Suppressor macrophage treated with lipopolysaccharide for 1 hour (primary cell): ENCODE results near the gene HSPA1L.

Experiments
- DNase-seq, 3 donors: peaks; one replicate each; pipeline ENCODE4 v3.0.0-alpha.2; 2020 to 2022

The HSPA1L gene

GRCh38 chr6:31781244-31782125 lies 33.6 kb downstream of the HSPA1L start:
- no peak for DNase-seq

DNA sequence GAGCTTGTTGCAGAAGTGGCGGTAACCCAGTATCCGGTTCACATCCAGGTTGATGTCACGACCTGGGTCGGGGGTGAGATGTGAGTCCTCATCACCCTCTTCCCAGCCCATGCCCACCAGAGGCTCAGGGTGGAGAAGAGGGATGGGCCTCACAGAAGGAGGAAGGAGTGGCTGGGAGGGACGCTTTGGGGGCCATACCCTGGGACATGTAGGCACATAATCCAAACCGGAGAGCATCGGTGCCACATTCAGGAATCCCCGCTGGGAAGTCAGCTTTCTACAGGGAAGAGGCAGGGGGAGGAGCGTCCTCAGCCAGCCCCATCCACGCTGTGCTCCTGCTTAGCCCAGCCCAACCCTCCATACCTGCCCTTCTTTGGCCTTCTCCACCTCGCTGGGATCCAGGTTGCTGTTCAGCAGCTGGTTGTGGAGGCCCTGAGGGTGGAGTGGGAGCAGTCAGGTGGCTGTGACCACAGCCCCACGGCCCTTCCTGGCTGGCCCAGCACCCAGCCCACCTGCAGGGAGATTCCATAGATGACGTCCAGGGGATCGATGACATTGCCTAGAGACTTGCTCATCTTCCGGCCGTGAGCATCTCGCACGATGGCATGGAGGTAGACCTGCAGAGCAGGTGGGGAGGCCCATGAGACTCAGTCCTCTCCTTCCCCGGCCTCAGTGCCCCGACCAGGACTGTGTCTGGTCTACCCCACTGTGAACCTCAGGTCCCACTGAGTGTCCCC lies 34.4 kb downstream of the HSPA1L start:
- no peak for DNase-seq

DNA sequence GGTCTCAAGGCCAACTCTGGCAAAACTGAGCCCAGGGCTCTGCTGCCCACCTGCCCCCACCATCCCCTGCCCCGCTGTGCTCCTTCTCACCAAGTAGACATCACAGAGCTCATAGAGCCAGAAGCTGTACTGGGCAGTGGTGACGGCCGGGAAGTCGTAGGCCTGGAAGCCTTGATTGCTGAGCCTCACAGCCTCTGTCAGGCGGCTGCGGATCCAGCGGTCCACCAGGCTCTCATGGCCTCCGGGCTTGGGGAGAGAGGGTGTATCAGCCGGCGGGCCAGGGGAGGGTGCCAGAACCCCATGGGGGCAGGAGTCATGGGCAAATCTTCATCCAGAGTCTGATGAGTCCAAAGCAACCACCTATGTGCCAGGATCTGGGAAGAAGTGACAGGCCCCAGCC lies 35.2 kb downstream of the HSPA1L start:
- DNase-seq = no peak

- no peak for DNase-seq
Measured at GRCh38 chr6:31778999-31779885, 35.8 kb downstream of the HSPA1L start.

DNA sequence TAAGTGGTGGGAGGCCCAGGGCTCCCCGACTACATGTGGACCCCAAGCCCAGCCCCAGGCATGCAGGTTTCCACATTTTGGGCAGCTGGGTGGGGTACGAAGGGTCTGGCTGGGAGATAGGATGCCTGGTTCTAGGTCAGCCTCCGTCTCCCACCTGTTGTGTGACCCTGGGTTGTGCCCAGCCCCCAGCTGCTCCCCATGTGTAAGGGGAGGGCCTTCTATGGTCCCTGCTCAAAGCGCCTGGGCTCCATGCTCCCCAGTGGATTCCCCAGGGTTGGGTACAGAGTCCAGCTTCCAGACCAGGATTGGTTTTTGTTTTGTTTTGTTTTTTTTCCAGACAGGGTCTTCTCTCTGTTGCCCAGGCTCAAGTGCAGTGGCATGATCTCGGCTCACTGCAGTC lies 36.9 kb downstream of the HSPA1L start:
- DNase-seq = no peak

DNA sequence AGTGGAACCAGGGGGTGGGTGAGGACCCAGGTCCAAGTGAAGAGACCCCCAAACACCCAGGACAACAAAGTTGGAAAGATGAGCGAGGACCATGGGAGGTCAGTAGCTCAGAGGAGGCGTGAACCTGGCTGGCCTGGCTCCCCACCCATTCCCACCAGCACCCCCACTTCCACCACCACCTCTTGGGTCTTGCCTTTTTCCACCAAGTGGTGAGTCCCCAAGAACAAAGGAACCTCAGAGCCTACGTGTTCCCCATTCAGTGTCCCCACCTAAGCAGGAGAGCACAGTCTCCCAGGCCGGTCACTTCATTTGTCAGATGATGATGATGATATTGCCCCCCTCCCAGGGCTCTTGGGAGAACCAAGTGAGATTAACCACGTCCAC lies 37.4 kb downstream of the HSPA1L start:
- DNase-seq = no peak

DNA sequence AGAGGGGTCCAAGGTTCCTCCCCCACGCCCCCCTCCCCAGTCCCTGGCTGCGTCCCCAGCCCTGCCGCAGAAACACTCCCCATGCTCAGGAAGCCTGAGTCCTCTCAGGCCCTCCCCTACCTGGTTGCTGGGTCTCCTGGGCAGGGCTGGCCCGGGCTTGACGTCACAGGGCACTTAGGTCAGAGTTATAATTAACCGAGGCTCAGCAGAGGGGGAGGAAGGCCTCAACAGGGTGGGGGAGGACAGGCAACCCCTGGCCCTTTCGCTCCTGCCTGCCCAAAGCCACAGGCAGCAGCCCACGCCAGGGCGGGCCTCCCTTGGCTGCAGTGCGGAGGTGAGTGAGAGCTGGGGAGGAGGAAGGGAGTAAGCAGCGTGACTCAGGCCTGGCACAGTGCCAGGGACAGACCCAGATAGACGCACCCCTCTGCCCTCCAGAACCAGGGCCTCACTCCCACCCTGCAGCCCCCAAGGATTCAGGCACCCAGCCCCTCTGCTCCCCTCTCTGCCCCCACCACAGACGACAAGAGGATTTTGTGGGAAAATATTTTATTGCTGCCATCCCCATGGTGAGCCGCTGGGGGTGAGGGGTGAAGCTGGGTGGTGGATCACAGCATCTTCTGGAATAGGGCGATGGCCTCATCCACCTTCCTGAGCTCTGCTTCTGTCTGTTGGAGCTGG lies 38.0 kb downstream of the HSPA1L start, which contains the start of gene VWA7:
TSS of gene VWA7 (minus strand) at position 340 of the 678 bp plus-strand sequence. CDS start 549 bp downstream, outside the sequence.
- DNase-seq = peak; percentile 82 to 90 (median 86)

- DNase-seq = no peak
Measured at GRCh38 chr6:31776485-31776988, 38.5 kb downstream of the HSPA1L start.

DNA sequence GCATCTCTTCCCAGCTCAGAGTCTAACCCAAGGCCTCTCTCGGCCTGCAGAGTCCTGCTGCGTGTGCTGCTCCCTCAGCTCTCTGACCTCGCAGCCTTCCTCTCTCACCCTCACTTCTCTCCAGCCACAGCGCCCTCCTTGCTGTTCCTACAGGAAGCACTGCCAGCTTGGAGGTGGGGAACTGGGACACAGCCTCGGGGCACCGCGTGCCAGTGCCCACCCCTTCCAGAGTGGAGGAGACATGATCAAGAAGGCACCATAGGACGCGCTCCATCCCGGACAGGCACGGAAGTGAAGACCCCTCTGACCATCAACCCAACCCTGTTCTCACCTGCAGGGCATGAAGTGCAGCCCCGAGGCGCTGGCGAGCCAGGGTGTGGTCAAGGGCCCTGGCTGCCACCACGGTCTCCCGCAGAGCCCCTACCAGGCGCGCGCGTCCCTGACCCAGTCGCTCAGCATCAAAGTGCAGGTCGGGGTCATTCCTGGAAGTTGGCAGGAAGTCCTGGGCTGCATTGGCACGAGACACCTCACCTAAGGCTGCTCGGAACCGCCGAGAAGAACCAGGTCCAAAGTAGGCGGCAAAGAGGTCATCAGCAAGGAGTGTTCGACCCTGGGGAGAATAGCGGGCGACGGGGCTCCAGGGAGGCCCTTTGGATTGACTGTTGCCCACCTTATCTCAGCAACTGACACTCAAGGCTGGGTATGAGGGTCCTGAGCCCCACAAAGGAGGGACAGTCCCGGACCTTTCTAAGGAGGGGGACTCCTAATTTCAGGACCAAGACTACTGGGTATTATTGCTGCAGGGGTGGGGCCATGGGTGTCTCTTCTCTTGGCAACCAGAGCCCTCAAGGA lies 39.2 kb downstream of the HSPA1L start:
- no peak for DNase-seq

DNA sequence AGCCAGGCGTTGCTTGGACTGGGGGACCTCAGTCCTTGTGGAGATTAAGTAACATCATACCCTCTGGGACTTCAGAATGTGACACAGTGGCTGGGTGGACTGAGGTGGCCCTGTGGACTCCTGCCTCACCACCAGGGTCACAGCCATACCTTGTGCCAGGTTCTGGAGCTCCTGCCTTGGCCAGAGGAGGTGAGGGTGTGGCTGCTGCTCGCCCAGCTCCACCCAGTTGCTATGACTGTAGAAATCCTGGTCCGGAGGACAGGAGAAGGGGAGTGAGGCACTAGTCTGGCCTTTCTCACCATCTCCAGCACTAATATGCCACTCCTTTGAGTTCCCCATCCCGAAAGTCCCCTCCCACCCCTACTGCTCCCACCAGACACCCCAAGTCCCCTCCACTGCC lies 39.9 kb downstream of the HSPA1L start:
- no peak for DNase-seq

- DNase-seq = peak in 2 of 3 donors; percentile 48 to 52
Measured at GRCh38 chr6:31771992-31772358, 43.1 kb downstream of the HSPA1L start.

DNA sequence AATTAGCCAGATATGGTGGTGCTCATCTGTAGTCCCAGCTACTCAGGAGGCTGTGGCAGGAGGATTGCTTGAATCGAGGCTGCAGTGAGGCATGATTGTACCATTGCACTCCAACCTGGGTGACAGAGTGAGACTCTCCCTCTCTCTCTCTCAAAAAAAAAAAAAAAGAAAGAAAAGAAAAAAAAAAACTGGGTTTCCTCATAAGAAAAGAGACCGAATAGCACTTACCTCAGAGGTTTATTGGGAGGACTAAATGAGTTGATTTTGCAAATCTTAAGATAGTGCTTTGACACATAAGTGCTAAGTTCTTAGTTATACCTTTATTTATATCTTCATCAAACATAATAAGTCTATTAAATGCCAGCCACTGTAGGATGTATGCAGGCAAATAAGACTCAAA lies 44.2 kb downstream of the HSPA1L start:
- no peak for DNase-seq

- DNase-seq = peak; percentile 76 to 90 (median 83)
Measured at GRCh38 chr6:31769684-31770371, 45.3 kb downstream of the HSPA1L start.

DNA sequence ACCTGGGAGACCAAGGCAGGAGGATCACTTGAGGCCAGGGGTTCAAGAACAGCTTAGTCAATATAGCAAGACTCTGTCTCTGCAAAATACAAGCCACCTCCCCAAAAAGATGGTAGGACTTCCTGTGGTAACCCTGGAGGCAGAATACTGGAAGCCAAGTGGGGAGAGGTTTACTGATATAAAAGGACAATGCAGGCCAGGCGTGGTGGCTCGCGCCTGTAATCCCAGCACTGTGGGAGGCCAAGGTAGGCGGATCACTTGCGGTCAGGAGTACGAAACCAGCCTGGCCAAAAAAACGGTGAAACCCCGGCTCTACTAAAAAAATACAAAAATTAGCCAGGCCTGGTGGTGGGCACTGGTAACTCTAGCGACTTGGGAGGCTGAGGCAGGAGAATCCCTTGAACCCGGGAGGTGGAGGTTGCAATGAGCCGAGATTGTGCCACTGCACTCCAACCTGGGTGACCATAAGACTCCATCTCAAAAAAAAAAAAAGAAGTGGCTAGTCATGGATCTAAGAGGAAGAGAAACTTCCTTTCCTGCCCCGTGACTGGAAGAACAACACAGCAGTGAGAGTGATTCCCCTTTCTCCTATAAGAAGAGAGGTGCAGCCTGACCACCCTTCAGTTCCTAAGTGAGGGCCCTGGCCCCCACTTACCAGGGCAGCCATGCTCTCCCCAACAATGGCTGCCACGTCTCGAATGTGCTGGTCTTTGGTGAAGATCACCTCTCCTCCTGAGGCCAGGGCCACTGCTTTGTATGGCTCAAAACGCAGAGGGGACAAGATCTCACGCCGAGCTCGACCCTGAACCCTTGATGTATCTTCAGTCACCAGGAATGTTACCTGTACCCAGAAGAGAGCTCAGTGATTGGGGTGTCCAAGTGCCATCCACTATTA lies 46.5 kb downstream of the HSPA1L start:
- DNase-seq = peak; percentile 81 to 90 (median 86)

GRCh38 chr6:31767096-31767645 lies 47.9 kb downstream of the HSPA1L start:
- peak in 2 of 3 donors; percentile 22 to 27 for DNase-seq

GRCh38 chr6:31765910-31766794 lies 48.9 kb downstream of the HSPA1L start:
- no peak for DNase-seq

DNA sequence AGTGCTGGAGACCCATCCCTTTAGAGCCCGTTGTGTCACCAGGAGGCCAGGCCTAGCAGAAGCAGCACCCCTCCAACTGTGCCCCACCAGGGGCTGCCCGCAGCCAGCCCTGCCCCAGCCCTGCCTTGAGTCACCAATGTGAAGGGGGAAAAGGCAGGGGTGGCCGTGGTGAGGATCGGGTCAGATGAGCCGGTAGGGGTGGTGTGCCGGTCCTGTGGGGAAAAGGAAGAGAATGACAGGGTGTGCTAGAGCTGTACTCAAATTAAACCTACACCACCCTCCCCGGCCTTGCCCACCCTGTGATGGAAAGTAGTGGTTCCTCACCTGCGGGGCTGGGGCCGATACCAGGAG lies 49.5 kb downstream of the HSPA1L start:
- no peak for DNase-seq

DNA sequence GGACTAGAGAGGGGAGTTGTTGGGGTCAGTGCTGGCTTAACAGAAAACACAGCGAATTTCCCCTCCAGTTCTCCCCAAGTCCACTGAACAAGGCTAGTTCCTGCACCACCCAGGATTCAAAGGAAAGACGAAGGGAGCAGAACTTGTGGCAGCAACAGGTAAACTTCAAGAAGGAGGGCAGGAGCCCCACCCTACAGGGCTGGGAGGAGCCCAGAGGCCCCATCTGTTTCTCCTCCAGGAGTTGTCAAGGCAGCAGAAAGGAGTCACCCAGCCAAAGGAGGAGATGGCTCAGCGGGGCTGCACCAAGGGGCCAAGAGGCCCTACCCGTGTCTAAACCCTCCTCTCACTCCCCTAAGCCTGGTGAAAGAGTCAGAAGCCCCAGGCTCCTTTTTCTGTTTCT lies 50.9 kb downstream of the HSPA1L start:
- no peak for DNase-seq
